GM12878 (cell line): ENCODE measurements around the gene TYRO3. TPM values are rescaled to one million over a fixed set of nuclear protein-coding genes. Genes with fewer than 3 reads are reported as not detected.

ENCODE experiments used
- ATAC-seq: fragments of 200-7000 bp; cut with Tn5 transposase; 3 replicates; pipeline ENCODE4 v1.9.1; 2020; ENCODE audit warnings: mild to moderate bottlenecking, moderate library complexity
- BruUV-seq: library from RNA; stranded (reverse); fragments of 400-500 nt; replicated peaks from 2 replicates; lab custom pipeline; 2021; lab: Mats Ljungman, UMichigan
- CTCF ChIA-PET: fragments of 300-600 bp; sonication (Branson Sonifier 250); formaldehyde crosslinking; extraction: SDS; loops from one replicate; lab custom pipeline; 2021; ENCODE audit warnings: inconsistent platforms; lab: Yijun Ruan, JAX
- POLR2A ChIA-PET: fragments of 350-600 bp; formaldehyde crosslinking; extraction: SDS; loops from one replicate; lab custom pipeline; 2021; ENCODE audit warnings: inconsistent platforms; lab: Charles Lee
- RAD21 ChIA-PET: fragments of 300-600 bp; sonication (Branson Sonifier 250); formaldehyde crosslinking; loops from one replicate; lab custom pipeline; 2023; ENCODE audit warnings: antibody characterized with exemption; ENCODE audit not compliant: unreplicated experiment; lab: Charles Lee
- SMC1A ChIA-PET: fragments of 300-600 bp; sonication (Branson Sonifier 250); formaldehyde crosslinking; loops from one replicate; lab custom pipeline; 2023; ENCODE audit not compliant: unreplicated experiment, uncharacterized antibody; lab: Charles Lee
- DNase-seq: peaks from one replicate; pipeline ENCODE4 v3.0.0-alpha.2; 2011; ENCODE audit warnings: low read depth, low spot score
- FAIRE-seq: peaks from 3 replicates; lab custom pipeline; 2011; peaks lifted over from hg19 to GRCh38; lab: Jason Lieb, UNC
- H2AFZ ChIP-seq: 2 replicates; pipeline ENCODE4 v1.6.0; 2011; ENCODE audit warnings: low read depth, low read length, control low read depth; ENCODE audit not compliant: control insufficient read depth
- H3K27ac ChIP-seq: 2 replicates; pipeline ENCODE4 v1.5.1; 2011; ENCODE audit warnings: control low read depth; ENCODE audit not compliant: control insufficient read depth, insufficient read depth
- H3K27me3 ChIP-seq, 2 experiments: replicated peaks in 1 of 2; 2 replicates each; pipeline versions ENCODE4 v1.6.0 to v1.6.1; 2011; ENCODE audit warnings: low read length in 1 of 2; ENCODE audit not compliant: control insufficient read depth in 2 of 2, insufficient read depth in 2 of 2
- H3K36me3 ChIP-seq, 2 experiments: 2 replicates each; pipeline ENCODE4 v1.5.1; 2011; ENCODE audit warnings: low read length in 1 of 2; ENCODE audit not compliant: control insufficient read depth in 2 of 2, insufficient read depth in 2 of 2
- H3K4me1 ChIP-seq: 2 replicates; pipeline ENCODE4 v1.6.1; 2011; ENCODE audit warnings: mild to moderate bottlenecking, low read length, moderate library complexity, mixed read lengths; ENCODE audit not compliant: control insufficient read depth, insufficient read depth
- H3K4me2 ChIP-seq: 2 replicates; pipeline ENCODE4 v1.6.0; 2011; ENCODE audit warnings: control low read depth; ENCODE audit not compliant: control insufficient read depth, insufficient read depth
- H3K4me3 ChIP-seq: fragments of 200-600 bp; sonication (generic); 2 replicates; pipeline ENCODE4 v1.5.1; 2016
- H3K79me2 ChIP-seq: 2 replicates; pipeline ENCODE4 v1.6.0; 2011; ENCODE audit warnings: low read length; ENCODE audit not compliant: control insufficient read depth, insufficient read depth
- H3K9ac ChIP-seq: 2 replicates; pipeline ENCODE4 v1.8.0; 2011; ENCODE audit warnings: low read length, control low read depth, mixed read lengths; ENCODE audit not compliant: control insufficient read depth, insufficient read depth
- H3K9me3 ChIP-seq: replicated peaks from 3 replicates; pipeline ENCODE4 v1.5.1; 2011; ENCODE audit warnings: mild to moderate bottlenecking, low read length; ENCODE audit not compliant: control insufficient read depth, insufficient read depth
- H4K20me1 ChIP-seq: 2 replicates; pipeline ENCODE4 v1.6.0; 2011; ENCODE audit not compliant: control insufficient read depth, insufficient read depth
- GATAD2B ChIP-seq: fragments of 450-650 bp; conservative IDR thresholded peaks from 2 replicates; pipeline ENCODE4 v1.6.1; 2017; ENCODE audit warnings: low read depth, mild to moderate bottlenecking, moderate library complexity
- PAX5 ChIP-seq: IDR thresholded peaks from 2 replicates; pipeline ENCODE4 v1.6.1; 2011; ENCODE audit warnings: low read depth, low read length, borderline replicate concordance
- TCF7 ChIP-seq: IDR thresholded peaks from 2 replicates; pipeline ENCODE4 v1.6.1; 2014; ENCODE audit warnings: antibody characterized with exemption, borderline replicate concordance
- WGBS: methylation state at CpG from one replicate; pipeline ENCODE4 v1.1.6; 2016; ENCODE audit warnings: low lambda C conversion rate; ENCODE audit not compliant: insufficient replicate concordance, insufficient coverage; ENCODE audit errors: missing lambda C conversion rate; 5-methylcytosine and 5-hydroxymethylcytosine counted together
- in situ Hi-C: fragments of 300-500 bp; cut with MboI; formaldehyde crosslinking; loops from 9 replicates; pipeline ENCODE4 v1.14.3; 2018; ENCODE audit warnings: mixed read lengths
- intact Hi-C: fragments of 100-400 bp; cut with micrococcal nuclease; formaldehyde crosslinking; loops from one replicate; pipeline ENCODE4 v1.14.2; 2022; ENCODE audit not compliant: unreplicated experiment
- polyA plus RNA-seq, 11 experiments: library from polyadenylated mRNA; depleted of rRNA in 4 of 11; unstranded in 6 of 11; stranded (reverse) in 5 of 11; fragments of >200 nt; fragmentation: Nextera tagmentation in 4 of 11; fragmentation: Illumina TruSeq in 1 of 11; extraction: Ambion mirVana in 4 of 11; extraction: Trizol in 1 of 11; gene quantifications; 1 replicate in 1 of 11; 2 replicates in 10 of 11; pipeline versions ENCODE4 v1.2.1 to v1.2.3, GENCODE V29; 2011 to 2016; ENCODE audit warnings: inconsistent platforms in 2 of 11, missing spikeins in 2 of 11, low read depth in 1 of 11
- total RNA-seq, 4 experiments: library from RNA; depleted of rRNA in 3 of 4; stranded (reverse); fragments of >200 nt in 3 of 4; fragmentation: Illumina TruSeq in 1 of 4; extraction: Trizol in 1 of 4; gene quantifications; 2 replicates each; pipeline versions ENCODE4 v1.2.1 to v1.2.3, GENCODE V29; 2013 to 2021
- TF ChIP-seq, protein P1 (sequence below): fragments of 450-650 bp; IDR thresholded peaks from 2 replicates; pipeline ENCODE4 v1.6.1; 2017; ENCODE audit warnings: mild to moderate bottlenecking, moderate library complexity
- TF ChIP-seq, protein P2 (sequence below), 3 experiments: IDR thresholded peaks in 2 of 3; conservative IDR thresholded peaks in 1 of 3; 2 replicates each; pipeline ENCODE4 v1.5.1; 2011; ENCODE audit warnings: low read depth in 3 of 3, low read length in 3 of 3, mild to moderate bottlenecking in 3 of 3, control low read depth in 2 of 3, moderate library complexity in 2 of 3, inconsistent platforms in 1 of 3, mixed read lengths in 1 of 3; ENCODE audit not compliant: control insufficient read depth in 2 of 3, insufficient read depth in 1 of 3; ENCODE audit errors: extremely low read depth in 1 of 3
- TF ChIP-seq, protein P3 (sequence below): IDR thresholded peaks from 2 replicates; pipeline ENCODE4 v1.6.1; 2012; ENCODE audit warnings: improper control_type of control experiment, low read depth, low read length; ENCODE audit not compliant: insufficient replicate concordance

The TYRO3 gene
- total and polyA plus RNA-seq, 10 of the 15 experiments (the other 5 are each of a cell fraction or from before 2014, with no cell fraction given): 0.06 to 0.28 (median 0.13) TPM; not detected in 4

DNA sequence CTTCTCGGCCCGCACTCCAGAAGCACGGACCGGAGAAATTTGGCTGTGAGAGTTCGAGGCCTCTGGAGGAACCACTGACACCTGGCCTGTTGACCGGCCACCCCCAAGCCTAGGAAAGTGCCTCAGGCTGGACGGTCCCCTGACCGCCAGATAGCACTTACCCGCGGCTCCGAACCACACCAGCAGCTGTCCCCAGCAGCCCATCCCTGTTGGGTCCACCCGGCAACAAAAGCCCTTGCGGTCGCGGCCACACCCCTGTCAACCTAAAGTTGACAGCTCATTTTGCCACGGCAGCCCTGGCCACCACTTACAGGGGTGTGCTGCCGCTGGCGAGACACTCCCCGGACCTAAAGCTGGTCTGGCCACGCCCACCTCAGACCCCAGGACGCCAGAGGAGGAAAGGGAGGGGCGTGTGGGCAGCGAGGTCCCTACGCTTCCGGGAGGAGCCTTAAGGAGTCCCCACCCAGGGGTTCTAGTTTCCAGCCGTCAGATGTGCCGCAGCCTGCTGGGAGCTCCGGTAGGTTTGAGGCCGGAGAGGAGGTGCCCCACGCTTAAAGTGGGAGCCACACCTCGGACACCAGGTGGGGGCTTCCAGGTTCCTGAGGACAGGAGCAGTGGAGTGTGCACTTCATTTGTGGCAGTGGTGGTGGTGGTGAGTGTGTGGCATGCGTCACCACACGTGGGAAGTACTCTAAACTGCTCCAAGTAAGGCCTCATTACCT lies 45.3 kb upstream of the TYRO3 start, which contains the start of gene LTK:
TSS of gene LTK (minus strand) at position 322 of the 722 bp plus-strand sequence. CDS start at position 204, 118 bp downstream.
- ChIA-PET RAD21 (interaction anchor here (1.0 to 2.6 kb wide), 4 partner anchors 18 to 610 kb away, joined by 3 to 11 read pairs (median 4); partner anchors contain the start of gene ITPKA), SMC1A (interaction anchor here (0.6 to 2.6 kb wide), 3 partner anchors 9 to 48 kb away, joined by 3 to 11 read pairs (median 4); no protein-coding TSS in a partner anchor), POLR2A (interaction anchor here (1.0 kb wide), 2 partner anchors 21 to 44 kb away, joined by 4 to 8 read pairs; partner anchors contain the start of gene ITPKA), CTCF (interaction anchor here (1.6 to 4.9 kb wide), 3 partner anchors 12 to 48 kb away, joined by 3 to 17 read pairs (median 3); no protein-coding TSS in a partner anchor)
- Histone ChIP-seq H3K27ac (no peak within 1 kb of the TSS), H3K4me3 (peak within 1 kb of the TSS; percentile 67), H3K27me3 (peaks cover 5 to 20% of the 10 kb centered on the region in 2 experiments), H3K36me3 (0 out of 4 replicates have a peak, but pooled peaks cover 0 to 3% of the 10 kb centered on the region in 2 experiments), H3K79me2 (no peaks in the 10 kb centered on the region), H3K9ac (peak within 1 kb of the TSS; percentile 22; the same call in 1 of the 2 replicates), H3K4me1 (peaks cover 23% of the 10 kb centered on the region), H2AFZ (peak within 1 kb of the TSS; percentile 24), H3K9me3 (no peaks in the 10 kb centered on the region), H3K4me2 (peak within 1 kb of the TSS; percentile 96), H4K20me1 (no peaks in the 10 kb centered on the region)
- no TSS peak for BruUV-seq
- ATAC-seq: peak; percentile 67
- no peak for FAIRE-seq
- no peak for DNase-seq
- TF ChIP-seq, protein P1, sequence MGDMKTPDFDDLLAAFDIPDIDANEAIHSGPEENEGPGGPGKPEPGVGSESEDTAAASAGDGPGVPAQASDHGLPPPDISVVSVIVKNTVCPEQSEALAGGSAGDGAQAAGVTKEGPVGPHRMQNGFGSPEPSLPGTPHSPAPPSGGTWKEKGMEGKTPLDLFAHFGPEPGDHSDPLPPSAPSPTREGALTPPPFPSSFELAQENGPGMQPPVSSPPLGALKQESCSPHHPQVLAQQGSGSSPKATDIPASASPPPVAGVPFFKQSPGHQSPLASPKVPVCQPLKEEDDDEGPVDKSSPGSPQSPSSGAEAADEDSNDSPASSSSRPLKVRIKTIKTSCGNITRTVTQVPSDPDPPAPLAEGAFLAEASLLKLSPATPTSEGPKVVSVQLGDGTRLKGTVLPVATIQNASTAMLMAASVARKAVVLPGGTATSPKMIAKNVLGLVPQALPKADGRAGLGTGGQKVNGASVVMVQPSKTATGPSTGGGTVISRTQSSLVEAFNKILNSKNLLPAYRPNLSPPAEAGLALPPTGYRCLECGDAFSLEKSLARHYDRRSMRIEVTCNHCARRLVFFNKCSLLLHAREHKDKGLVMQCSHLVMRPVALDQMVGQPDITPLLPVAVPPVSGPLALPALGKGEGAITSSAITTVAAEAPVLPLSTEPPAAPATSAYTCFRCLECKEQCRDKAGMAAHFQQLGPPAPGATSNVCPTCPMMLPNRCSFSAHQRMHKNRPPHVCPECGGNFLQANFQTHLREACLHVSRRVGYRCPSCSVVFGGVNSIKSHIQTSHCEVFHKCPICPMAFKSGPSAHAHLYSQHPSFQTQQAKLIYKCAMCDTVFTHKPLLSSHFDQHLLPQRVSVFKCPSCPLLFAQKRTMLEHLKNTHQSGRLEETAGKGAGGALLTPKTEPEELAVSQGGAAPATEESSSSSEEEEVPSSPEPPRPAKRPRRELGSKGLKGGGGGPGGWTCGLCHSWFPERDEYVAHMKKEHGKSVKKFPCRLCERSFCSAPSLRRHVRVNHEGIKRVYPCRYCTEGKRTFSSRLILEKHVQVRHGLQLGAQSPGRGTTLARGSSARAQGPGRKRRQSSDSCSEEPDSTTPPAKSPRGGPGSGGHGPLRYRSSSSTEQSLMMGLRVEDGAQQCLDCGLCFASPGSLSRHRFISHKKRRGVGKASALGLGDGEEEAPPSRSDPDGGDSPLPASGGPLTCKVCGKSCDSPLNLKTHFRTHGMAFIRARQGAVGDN: 0 out of 2 replicates have a peak, but pooled peaks have one; percentile 14
- TF ChIP-seq, protein P2, sequence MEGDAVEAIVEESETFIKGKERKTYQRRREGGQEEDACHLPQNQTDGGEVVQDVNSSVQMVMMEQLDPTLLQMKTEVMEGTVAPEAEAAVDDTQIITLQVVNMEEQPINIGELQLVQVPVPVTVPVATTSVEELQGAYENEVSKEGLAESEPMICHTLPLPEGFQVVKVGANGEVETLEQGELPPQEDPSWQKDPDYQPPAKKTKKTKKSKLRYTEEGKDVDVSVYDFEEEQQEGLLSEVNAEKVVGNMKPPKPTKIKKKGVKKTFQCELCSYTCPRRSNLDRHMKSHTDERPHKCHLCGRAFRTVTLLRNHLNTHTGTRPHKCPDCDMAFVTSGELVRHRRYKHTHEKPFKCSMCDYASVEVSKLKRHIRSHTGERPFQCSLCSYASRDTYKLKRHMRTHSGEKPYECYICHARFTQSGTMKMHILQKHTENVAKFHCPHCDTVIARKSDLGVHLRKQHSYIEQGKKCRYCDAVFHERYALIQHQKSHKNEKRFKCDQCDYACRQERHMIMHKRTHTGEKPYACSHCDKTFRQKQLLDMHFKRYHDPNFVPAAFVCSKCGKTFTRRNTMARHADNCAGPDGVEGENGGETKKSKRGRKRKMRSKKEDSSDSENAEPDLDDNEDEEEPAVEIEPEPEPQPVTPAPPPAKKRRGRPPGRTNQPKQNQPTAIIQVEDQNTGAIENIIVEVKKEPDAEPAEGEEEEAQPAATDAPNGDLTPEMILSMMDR (IDR thresholded peaks at IDR 0.05 in 2 of 3, conservative IDR thresholded peaks at IDR 0.05 in 1 of 3; ENCODE audit: control insufficient read depth in 2 of 3, extremely low read depth in 1 of 3, insufficient read depth in 1 of 3, low read depth in 3 of 3, low read length in 3 of 3): no peak
- TF ChIP-seq, protein P3, sequence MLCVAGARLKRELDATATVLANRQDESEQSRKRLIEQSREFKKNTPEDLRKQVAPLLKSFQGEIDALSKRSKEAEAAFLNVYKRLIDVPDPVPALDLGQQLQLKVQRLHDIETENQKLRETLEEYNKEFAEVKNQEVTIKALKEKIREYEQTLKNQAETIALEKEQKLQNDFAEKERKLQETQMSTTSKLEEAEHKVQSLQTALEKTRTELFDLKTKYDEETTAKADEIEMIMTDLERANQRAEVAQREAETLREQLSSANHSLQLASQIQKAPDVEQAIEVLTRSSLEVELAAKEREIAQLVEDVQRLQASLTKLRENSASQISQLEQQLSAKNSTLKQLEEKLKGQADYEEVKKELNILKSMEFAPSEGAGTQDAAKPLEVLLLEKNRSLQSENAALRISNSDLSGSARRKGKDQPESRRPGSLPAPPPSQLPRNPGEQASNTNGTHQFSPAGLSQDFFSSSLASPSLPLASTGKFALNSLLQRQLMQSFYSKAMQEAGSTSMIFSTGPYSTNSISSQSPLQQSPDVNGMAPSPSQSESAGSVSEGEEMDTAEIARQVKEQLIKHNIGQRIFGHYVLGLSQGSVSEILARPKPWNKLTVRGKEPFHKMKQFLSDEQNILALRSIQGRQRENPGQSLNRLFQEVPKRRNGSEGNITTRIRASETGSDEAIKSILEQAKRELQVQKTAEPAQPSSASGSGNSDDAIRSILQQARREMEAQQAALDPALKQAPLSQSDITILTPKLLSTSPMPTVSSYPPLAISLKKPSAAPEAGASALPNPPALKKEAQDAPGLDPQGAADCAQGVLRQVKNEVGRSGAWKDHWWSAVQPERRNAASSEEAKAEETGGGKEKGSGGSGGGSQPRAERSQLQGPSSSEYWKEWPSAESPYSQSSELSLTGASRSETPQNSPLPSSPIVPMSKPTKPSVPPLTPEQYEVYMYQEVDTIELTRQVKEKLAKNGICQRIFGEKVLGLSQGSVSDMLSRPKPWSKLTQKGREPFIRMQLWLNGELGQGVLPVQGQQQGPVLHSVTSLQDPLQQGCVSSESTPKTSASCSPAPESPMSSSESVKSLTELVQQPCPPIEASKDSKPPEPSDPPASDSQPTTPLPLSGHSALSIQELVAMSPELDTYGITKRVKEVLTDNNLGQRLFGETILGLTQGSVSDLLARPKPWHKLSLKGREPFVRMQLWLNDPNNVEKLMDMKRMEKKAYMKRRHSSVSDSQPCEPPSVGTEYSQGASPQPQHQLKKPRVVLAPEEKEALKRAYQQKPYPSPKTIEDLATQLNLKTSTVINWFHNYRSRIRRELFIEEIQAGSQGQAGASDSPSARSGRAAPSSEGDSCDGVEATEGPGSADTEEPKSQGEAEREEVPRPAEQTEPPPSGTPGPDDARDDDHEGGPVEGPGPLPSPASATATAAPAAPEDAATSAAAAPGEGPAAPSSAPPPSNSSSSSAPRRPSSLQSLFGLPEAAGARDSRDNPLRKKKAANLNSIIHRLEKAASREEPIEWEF: no peak
- TF ChIP-seq GATAD2B (0 out of 2 replicates have a peak, but pooled peaks have one; percentile 49), TCF7 (no peak), PAX5 (0 out of 2 replicates have a peak, but pooled peaks have one; percentile 4)
- intact Hi-C loops: no loop called here
- in situ Hi-C loops: no loop called here
- WGBS: 20% methylated on average over 32 of the region's 33 CpGs
